ENCODE measurements around the gene PHF19.

PHF19 gene

DNA sequence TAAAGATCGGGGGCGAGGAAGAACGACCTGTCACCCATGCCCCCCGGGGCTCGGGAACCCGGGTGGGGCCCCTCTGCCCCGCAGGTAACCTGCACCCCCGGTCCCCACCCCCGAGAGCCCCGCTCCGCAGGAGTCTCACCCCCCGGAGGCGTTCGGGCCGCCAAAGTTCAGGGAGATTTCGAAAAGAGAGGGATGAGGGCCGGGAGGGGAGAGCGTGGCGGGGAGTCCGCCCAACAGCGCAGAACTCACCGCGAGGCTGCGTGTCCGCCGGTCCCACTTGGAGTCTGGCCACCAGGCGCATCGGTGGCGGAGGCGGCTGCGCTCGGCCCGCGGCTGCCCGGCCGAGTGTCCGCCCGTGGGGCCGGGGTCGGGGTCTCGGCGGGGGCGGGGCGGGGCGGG, at the start of gene PHF19:
Gene PHF19, minus strand, starts transcription at position 347 of the 399 bp plus-strand sequence. CDS start 2,447 bp downstream, outside the sequence.
- no peak for DNase-seq

DNA sequence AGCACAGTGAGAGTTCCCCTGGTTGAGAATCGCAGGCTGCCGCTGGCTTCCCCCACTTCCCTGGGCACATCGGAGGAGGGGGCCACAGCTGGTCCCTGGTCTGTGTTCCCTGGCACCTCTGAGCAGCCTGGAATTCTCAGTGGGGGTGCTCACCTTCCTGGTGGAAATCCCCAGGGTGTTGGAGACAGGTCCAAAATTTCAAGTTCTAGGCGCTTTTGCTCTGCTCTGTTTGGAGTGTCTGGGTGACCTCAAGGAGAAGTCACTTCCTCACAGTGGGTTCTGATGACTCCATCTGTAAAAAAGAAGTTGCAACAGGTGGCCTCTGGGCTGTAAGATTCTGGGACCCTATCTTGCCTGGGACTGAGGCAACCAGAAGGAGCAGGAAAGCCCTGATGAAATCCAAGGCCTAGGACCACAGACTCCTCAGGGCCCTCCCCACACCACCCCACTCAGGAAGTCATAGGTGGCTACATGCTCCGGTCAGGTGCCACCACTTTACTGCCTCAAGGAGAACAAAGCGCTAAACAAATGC, 49.5 kb upstream of the PHF19 start, which contains the start of gene TRAF1:
Gene TRAF1, minus strand, starts transcription at position 400 of the 532 bp plus-strand sequence. CDS start 721 bp downstream, outside the sequence.
- DNase-seq = peak; percentile 36

- no peak for DNase-seq
Measured at GRCh38 chr9:120925535-120926396, 48.8 kb upstream of the PHF19 start.

DNA sequence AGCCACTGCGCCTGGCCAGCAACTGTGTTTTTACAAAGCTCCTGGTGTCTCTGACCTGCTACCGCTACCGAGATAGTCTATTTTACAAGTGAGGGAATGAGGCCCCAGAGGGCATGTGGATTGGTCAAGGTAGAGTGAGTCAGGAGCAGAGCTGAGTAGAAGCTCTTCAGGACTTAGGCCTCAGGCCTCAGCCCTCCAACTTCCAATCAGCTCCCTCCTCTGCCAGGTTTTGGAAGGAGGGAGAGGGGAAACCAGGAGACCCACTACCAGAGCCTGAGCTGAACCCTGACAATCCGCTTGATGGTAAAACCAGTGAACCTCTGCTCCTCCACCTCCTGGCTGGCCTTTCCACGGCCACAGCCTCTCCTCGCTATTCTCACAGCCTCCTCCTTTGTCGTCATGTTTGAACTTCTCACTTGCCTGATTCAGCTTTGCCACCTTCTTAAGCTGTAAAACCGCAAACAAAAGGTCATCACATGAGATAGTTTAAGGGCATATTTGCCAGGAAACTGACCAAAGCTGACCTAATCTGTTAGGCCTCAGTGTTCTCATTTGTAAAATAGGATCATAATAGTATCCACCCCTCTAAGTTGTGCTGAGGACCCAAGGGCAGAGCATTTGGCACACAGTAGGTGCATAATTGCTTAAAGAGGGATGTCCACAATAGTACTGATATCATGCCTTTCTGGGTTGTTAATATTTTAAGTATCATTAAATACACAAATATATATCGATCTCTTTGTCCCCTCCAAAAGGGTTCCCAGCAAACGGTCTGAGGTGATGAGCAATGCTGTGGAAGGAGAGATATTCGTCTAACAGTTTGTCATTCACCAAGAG, 47.9 kb upstream of the PHF19 start:
- no peak for DNase-seq

GRCh38 chr9:120923620-120924328, 46.8 kb upstream of the PHF19 start:
- DNase-seq = no peak

GRCh38 chr9:120922404-120923195, 45.6 kb upstream of the PHF19 start:
- DNase-seq = no peak

DNA sequence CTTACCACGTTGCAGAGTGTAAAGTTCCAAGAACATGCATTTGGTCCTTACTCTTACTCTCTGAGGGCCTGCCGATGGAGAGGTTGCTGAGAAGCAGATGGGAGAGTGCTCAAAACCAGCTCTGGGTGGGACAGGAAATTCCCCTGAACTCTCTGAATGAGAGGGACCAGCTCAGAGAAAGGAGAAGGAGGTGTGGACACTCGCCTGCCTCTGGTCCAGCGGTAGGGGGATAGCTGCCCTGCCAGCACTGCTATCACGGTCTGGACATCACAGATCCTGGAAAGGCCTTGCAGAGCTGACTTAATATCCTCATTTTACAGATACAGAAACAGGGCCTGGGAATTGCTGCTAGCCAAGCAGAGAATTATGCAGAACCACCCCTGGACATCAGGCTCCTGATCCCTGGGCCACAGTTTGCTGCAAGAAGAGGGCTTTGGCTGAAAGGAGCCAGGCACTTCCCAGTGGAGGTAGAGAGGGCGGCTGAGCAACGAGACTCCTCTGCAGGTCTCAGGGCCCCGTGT, 44.7 kb upstream of the PHF19 start:
- DNase-seq = no peak

DNA sequence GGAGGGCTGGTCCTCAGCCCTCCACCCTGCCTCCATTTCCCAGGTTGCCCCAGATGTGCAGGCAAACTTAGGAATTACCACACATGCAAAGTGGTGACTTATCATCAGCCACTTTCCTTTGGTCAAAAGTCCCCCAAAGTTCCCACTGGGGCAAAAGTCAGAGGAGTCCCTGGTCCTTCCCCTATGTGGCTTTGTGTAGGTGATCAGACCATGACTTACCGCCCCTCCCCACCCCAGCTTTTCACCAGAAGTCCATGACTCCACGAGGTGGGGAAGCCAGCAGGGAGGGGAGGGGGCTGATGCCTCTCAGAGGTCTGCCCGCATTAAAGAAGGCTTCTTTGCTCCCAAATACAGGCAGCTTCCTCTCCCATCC, 43.8 kb upstream of the PHF19 start:
- no peak for DNase-seq

DNA sequence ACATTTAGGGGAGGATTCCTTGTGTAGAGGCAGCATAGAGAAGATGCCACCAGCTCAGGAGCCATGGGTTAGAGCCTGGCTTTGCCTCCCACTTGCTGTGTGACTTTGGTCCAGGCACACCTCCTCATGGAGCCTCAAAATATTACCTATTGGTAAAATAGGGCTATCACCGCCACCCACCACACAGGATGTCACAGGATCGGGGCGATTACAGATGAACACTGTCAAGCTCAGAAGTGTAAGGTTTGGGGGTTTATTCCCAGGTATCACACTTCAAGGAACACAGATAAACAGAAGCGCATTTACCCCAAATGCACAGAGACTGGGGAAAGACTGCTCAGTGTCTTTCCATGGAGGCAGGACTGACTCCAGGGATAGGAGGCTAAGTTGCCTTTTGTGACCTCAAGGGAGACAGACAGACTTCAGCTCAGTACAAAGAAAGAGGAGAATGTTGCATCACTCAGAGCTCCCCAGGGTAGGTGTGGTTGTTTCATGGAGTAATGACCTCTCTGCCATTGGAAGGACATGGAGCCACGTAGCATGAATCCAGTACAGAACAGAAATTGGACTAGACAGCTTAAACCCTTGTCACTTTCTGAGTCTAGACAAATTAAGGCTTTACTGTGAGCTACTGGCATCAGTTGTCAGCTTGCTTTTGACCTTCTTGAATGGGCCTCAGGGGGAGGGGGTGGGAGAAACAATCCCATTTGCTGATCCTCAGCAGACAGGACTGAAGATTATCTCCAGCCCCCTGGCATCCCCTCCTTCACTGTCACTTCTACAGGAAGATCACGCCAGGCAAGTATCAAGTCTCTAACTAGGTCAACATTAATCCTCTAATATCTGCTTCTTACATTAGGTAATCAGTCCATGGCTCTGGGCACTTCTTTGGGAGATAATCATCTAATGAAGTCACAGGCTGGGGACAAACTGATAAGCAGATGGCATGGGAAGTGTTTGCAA, 43.1 kb upstream of the PHF19 start:
- no peak for DNase-seq

GRCh38 chr9:120918931-120919842, 42.2 kb upstream of the PHF19 start:
- no peak for DNase-seq

- DNase-seq = no peak
Measured at GRCh38 chr9:120917929-120918762, 41.2 kb upstream of the PHF19 start.

DNA sequence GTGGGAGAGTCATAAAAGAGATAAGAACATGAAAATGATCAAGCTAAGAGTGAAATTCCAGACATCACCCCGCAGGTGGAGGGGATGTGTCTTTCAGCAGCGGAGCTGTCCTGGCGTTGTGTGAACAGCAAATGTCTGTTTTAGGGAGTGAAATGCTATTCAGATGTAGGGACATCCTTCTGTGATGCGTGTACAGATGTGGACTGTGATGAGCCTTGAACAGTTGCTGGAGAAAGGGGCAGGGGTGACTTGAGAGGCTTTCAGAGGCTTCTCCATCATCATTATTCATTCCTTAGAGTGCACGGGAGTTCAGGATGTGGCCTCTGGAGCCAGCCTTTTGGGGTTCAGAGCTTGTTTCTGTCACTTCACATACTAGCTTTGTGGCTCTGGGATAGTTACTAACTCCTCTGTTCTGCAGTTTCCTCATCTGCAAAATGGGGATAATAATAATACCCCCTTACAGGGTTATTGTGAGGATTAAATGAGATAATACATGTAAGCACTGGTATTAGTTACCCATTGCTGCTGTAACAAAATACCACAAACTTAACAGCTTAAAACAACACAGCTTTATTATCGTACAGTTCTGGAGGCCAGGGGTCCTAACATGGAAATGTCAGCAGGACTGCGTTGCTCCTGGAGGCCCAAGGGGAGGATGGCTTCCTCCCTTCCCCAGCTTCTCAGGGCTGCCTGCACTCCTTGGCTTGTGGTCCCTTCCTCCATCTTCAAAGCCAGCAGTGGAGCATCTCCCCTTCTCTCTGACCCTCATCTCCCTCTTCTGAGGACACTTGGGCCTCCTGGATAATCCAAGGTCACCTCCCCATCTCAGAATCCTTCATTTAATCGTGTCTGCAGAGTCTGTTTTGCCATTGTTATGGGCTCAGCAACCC, 40.2 kb upstream of the PHF19 start:
- no peak for DNase-seq

DNA sequence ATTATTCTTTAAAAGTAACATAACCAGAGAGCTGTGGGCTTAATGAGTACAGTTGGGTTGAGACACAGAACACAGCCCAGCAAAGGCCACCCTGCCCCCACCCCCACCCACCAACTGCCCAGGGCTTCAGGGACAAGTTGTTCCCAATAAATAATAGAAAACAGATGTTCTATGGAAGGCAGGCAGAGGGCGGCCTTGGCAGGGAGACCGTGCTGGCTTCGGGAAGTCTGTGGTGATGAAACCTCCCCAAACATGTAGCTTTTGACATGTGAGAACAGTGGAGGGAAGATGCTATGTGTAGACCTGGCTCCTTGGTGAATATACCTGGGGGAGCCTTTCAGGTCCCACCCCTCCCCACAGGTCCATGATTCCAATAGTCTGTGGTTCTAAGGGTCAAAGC, 39.6 kb upstream of the PHF19 start:
- DNase-seq = no peak

GRCh38 chr9:120915854-120916470, 39.0 kb upstream of the PHF19 start:
- no peak for DNase-seq

DNA sequence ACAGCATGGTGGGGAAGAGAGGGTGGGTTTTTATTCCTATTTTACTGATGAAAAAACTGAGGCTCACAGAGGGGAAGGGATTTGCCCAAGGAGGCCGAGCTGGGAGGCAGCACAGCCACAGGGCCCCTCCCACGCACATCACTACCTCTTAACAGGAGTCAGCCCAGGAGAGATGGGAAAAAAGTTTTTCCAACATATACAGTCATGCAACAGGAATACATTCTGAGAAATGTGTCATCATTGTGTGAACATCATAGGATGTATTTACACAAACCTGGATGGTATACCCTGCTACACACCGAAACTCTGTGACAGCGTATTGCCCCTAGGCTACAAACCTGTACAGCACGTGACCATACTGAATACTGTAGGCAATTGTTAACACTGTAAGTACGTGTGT, 38.0 kb upstream of the PHF19 start:
- no peak for DNase-seq

- no peak for DNase-seq
Measured at GRCh38 chr9:120914396-120914795, 37.4 kb upstream of the PHF19 start.
